DOHH2 (cell line): ENCODE results near the gene ADRA1B.
"Not testable (repeated sequence)": the region's sequence is repeated elsewhere in the genome, so short reads cannot be mapped to it uniquely, and the experiment has no call there.

Experiments
- EZH2phosphoT487 ChIP-seq: fragments of 200-600 bp; sonication (generic); IDR thresholded peaks from 2 replicates; pipeline ENCODE4 v1.6.1; 2017; ENCODE audit warnings: borderline replicate concordance, mild to moderate bottlenecking, antibody characterized with exemption, low read length, moderate library complexity, mixed read lengths
- TF ChIP-seq, protein P1 (sequence below): fragments of 200-600 bp; sonication (generic); IDR thresholded peaks from one replicate; pipeline ENCODE4 v1.5.1; 2014; ENCODE audit warnings: antibody characterized with exemption, mild to moderate bottlenecking, low read depth, low read length; ENCODE audit not compliant: poor library complexity, severe bottlenecking

- TF ChIP-seq, protein P1, sequence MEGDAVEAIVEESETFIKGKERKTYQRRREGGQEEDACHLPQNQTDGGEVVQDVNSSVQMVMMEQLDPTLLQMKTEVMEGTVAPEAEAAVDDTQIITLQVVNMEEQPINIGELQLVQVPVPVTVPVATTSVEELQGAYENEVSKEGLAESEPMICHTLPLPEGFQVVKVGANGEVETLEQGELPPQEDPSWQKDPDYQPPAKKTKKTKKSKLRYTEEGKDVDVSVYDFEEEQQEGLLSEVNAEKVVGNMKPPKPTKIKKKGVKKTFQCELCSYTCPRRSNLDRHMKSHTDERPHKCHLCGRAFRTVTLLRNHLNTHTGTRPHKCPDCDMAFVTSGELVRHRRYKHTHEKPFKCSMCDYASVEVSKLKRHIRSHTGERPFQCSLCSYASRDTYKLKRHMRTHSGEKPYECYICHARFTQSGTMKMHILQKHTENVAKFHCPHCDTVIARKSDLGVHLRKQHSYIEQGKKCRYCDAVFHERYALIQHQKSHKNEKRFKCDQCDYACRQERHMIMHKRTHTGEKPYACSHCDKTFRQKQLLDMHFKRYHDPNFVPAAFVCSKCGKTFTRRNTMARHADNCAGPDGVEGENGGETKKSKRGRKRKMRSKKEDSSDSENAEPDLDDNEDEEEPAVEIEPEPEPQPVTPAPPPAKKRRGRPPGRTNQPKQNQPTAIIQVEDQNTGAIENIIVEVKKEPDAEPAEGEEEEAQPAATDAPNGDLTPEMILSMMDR = not testable (repeated sequence)
- not testable (repeated sequence) for TF ChIP-seq EZH2phosphoT487
These were observed 92.2 kb downstream of the ADRA1B start for GRCh38 chr5:160008529-160008876.
